HCT116 (cell line): Measurements from ENCODE around the gene KRT38. TPM values are rescaled to one million over a fixed set of nuclear protein-coding genes. Genes with fewer than 3 reads are reported as not detected.

Source experiments
- ATAC-seq: fragments of 200-7000 bp; cut with Tn5 transposase; 2 replicates; pipeline ENCODE4 v1.9.1; 2020; ENCODE audit warnings: mild to moderate bottlenecking, moderate library complexity
- BruUV-seq: library from RNA; stranded (reverse); fragments of 400-500 nt; replicated peaks from 2 replicates; lab custom pipeline; 2021; lab: Mats Ljungman, UMichigan
- CTCF ChIA-PET: fragments of 300-600 bp; sonication (Branson Sonifier 250); formaldehyde crosslinking; loops from one replicate; lab custom pipeline; 2021; ENCODE audit warnings: antibody characterized with exemption; lab: Charles Lee
- POLR2A ChIA-PET: fragments of 300-600, 350-600 bp; sonication (Branson Sonifier 250); formaldehyde crosslinking; loops from one replicate; lab custom pipeline; 2021; ENCODE audit warnings: antibody characterized with exemption; lab: Charles Lee
- RAD21 ChIA-PET, 2 experiments: fragments of 300-600 bp; sonication (Branson Sonifier 250); formaldehyde crosslinking; loops; one replicate each; lab custom pipeline; 2023; ENCODE audit warnings: low total read pairs in 2 of 2; ENCODE audit not compliant: uncharacterized antibody in 2 of 2, unreplicated experiment in 2 of 2, low non-redundant PET in 1 of 2; lab: Charles Lee
- DNase-seq: peaks from one replicate; pipeline ENCODE4 v3.0.0-alpha.2; 2010; ENCODE audit warnings: low read depth, low spot score
- H2AFZ ChIP-seq: fragments of 200-600 bp; shearing (Covaris generic), sonication (generic); 2 replicates; pipeline ENCODE4 v1.6.1; 2017; ENCODE audit warnings: low read depth, mixed run types, mixed read lengths, antibody characterized with exemption, low read length; ENCODE audit not compliant: poor library complexity, severe bottlenecking
- H3K27ac ChIP-seq: 2 replicates; pipeline ENCODE4 v1.5.1; 2012; ENCODE audit warnings: low read depth, low read length
- H3K27me3 ChIP-seq: fragments of 200-600 bp; sonication (generic); 2 replicates; pipeline ENCODE4 v1.6.1; 2016; ENCODE audit warnings: mixed run types, low read length, mixed read lengths; ENCODE audit not compliant: insufficient read depth
- H3K36me3 ChIP-seq, 2 experiments: fragments of 200-500 bp in 1 of 2; fragments of 200-600 bp in 1 of 2; sonication (Bioruptor generic) in 1 of 2; sonication (generic) in 1 of 2; 2 replicates each; pipeline versions ENCODE4 v1.5.1 to v1.6.1; 2014 to 2016; ENCODE audit warnings: low read length in 2 of 2, inconsistent platforms in 1 of 2, mixed read lengths in 1 of 2, mixed run types in 1 of 2; ENCODE audit not compliant: insufficient read depth in 2 of 2, control insufficient read depth in 1 of 2
- H3K4me1 ChIP-seq, 2 experiments: fragments of 200-600 bp in 1 of 2; sonication (generic) in 1 of 2; 2 replicates each; pipeline versions ENCODE4 v1.5.1 to v1.6.1; 2012 to 2017; ENCODE audit warnings: low read length in 2 of 2, inconsistent platforms in 1 of 2, mild to moderate bottlenecking in 1 of 2, mixed read lengths in 1 of 2, mixed run types in 1 of 2, moderate library complexity in 1 of 2; ENCODE audit not compliant: insufficient read depth in 2 of 2, control insufficient read depth in 1 of 2
- H3K4me2 ChIP-seq: fragments of 200-600 bp; sonication (generic); 2 replicates; pipeline ENCODE4 v1.6.1; 2017; ENCODE audit warnings: mixed run types, low read length, mixed read lengths
- H3K4me3 ChIP-seq, 2 experiments: fragments of 200-600 bp in 1 of 2; sonication (generic) in 1 of 2; replicated peaks in 1 of 2; 2 replicates each; pipeline ENCODE4 v1.5.1; 2011 to 2016; ENCODE audit warnings: low read length in 2 of 2, control low read depth in 1 of 2, low read depth in 1 of 2, mild to moderate bottlenecking in 1 of 2, mixed read lengths in 1 of 2, mixed run types in 1 of 2
- H3K79me2 ChIP-seq: fragments of 200-600 bp; sonication (generic); 2 replicates; pipeline ENCODE4 v1.6.1; 2017; ENCODE audit warnings: mild to moderate bottlenecking, mixed run types, low read length, moderate library complexity, mixed read lengths; ENCODE audit not compliant: insufficient read depth
- H3K9ac ChIP-seq: fragments of 200-600 bp; sonication (generic); 2 replicates; pipeline ENCODE4 v1.6.1; 2016; ENCODE audit warnings: low read length, mixed read lengths
- H3K9me2 ChIP-seq: fragments of 200-600 bp; sonication (generic), shearing (Covaris generic); 2 replicates; pipeline ENCODE4 v1.6.1; 2017; ENCODE audit warnings: mixed run types, mild to moderate bottlenecking, moderate library complexity; ENCODE audit not compliant: insufficient read depth
- H3K9me3 ChIP-seq, 2 experiments: fragments of 200-500 bp in 1 of 2; fragments of 200-600 bp in 1 of 2; sonication (Bioruptor generic) in 1 of 2; sonication (generic) in 1 of 2; 2 replicates each; pipeline ENCODE4 v1.6.1; 2014 to 2017; ENCODE audit warnings: low read length in 2 of 2, mixed read lengths in 2 of 2, inconsistent platforms in 1 of 2, low read depth in 1 of 2, mild to moderate bottlenecking in 1 of 2, mixed run types in 1 of 2, moderate library complexity in 1 of 2; ENCODE audit not compliant: control insufficient read depth in 1 of 2, insufficient read depth in 1 of 2
- H4K20me1 ChIP-seq: fragments of 200-600 bp; sonication (generic), shearing (Covaris generic); 2 replicates; pipeline ENCODE4 v1.6.1; 2017; ENCODE audit warnings: mixed run types, mild to moderate bottlenecking, moderate library complexity; ENCODE audit not compliant: insufficient read depth
- CTCF ChIP-seq, 3 experiments: fragments of 200-600 bp in 1 of 3; sonication (generic) in 1 of 3; IDR thresholded peaks in 2 of 3; conservative IDR thresholded peaks in 1 of 3; 2 replicates each; pipeline ENCODE4 v1.5.1; 2012 to 2017; ENCODE audit warnings: low read depth in 2 of 3, low read length in 2 of 3, antibody characterized with exemption in 1 of 3, borderline replicate concordance in 1 of 3, control low read depth in 1 of 3, mild to moderate bottlenecking in 1 of 3, mixed read lengths in 1 of 3, mixed run types in 1 of 3, moderate library complexity in 1 of 3; ENCODE audit not compliant: insufficient read depth in 1 of 3
- EGR1 ChIP-seq: IDR thresholded peaks from 2 replicates; pipeline ENCODE4 v1.6.1; 2012; ENCODE audit warnings: low read depth
- EZH2phosphoT487 ChIP-seq: fragments of 200-600 bp; IDR thresholded peaks from 2 replicates; pipeline ENCODE4 v1.6.1; 2018; ENCODE audit warnings: antibody characterized with exemption, borderline replicate concordance
- FOSL1 ChIP-seq: IDR thresholded peaks from 2 replicates; pipeline ENCODE4 v1.6.1; 2012; ENCODE audit warnings: low read depth
- POLR2A ChIP-seq: IDR thresholded peaks from 2 replicates; pipeline ENCODE4 v1.7.0; 2011; ENCODE audit warnings: borderline replicate concordance; ENCODE audit not compliant: insufficient read depth, insufficient read length; ENCODE audit errors: extremely low read depth
- RAD21 ChIP-seq: IDR thresholded peaks from 2 replicates; pipeline ENCODE4 v1.6.1; 2012; ENCODE audit warnings: low read depth, mild to moderate bottlenecking
- REST ChIP-seq: IDR thresholded peaks from 2 replicates; pipeline ENCODE4 v1.6.1; 2012; ENCODE audit warnings: low read depth
- SIN3A ChIP-seq: IDR thresholded peaks from 2 replicates; pipeline ENCODE4 v1.6.1; 2012; ENCODE audit warnings: low read depth
- SP1 ChIP-seq: IDR thresholded peaks from 2 replicates; pipeline ENCODE4 v1.6.1; 2012; ENCODE audit warnings: low read depth
- TCF7L2 ChIP-seq: IDR thresholded peaks from 2 replicates; pipeline ENCODE4 v1.7.0; 2011; ENCODE audit warnings: borderline replicate concordance, inconsistent platforms; ENCODE audit not compliant: insufficient read depth, insufficient read length; ENCODE audit errors: extremely low read depth
- YY1 ChIP-seq: IDR thresholded peaks from 2 replicates; pipeline ENCODE4 v1.6.1; 2011; ENCODE audit warnings: low read length, low read depth, moderate library complexity, mild to moderate bottlenecking; ENCODE audit not compliant: insufficient replicate concordance; ENCODE audit errors: extremely low read depth
- intact Hi-C: fragments of 100-400 bp; cut with micrococcal nuclease; formaldehyde crosslinking; loops from 2 replicates; pipeline ENCODE4 v1.10.0; 2022
- total RNA-seq: library from RNA; stranded (reverse); gene quantifications from one replicate; pipeline ENCODE4 v1.2.1, GENCODE V29; 2021; ENCODE audit not compliant: unreplicated experiment
- TF ChIP-seq, protein P1 (sequence below): IDR thresholded peaks from 2 replicates; pipeline ENCODE4 v1.6.1; 2012
- TF ChIP-seq, protein P2 (sequence below): IDR thresholded peaks from 2 replicates; pipeline ENCODE4 v1.6.1; 2012

KRT38 gene
- total RNA-seq, 1 experiment from 2014 or later, result not detected

- POLR2A ChIA-PET, result interaction anchor here (0.9 to 1.9 kb wide), 6 partner anchors 14 to 146 kb away, joined by 3 to 5 read pairs (median 4); partner anchors contain the start of gene KRT19
- CTCF ChIA-PET, result interaction anchor here (1.1 to 2.9 kb wide), 5 partner anchors 14 to 259 kb away, joined by 3 to 16 read pairs (median 7); no protein-coding TSS in a partner anchor
- intact Hi-C loops, result loop anchor here (1.0 to 10.0 kb wide), 4 partner anchors 145 to 599 kb away; no protein-coding TSS in a partner anchor
Observed at GRCh38 chr17:41403404-41404023, 37.3 kb downstream of the KRT38 start.

More at GRCh38 chr17:41403404-41404023, 37.3 kb downstream of the KRT38 start:
- BruUV-seq, result no TSS peak
- RAD21 ChIA-PET, result interaction anchor here (1.0 to 2.3 kb wide), 7 partner anchors 92 to 494 kb away, joined by 3 to 7 read pairs (median 5); no protein-coding TSS in a partner anchor
- ATAC-seq, result peak; percentile 7; the same call in 1 of the 2 replicates
- no peaks in the 10 kb centered on the region for H3K79me2 ChIP-seq
- no peaks in the 10 kb centered on the region for H3K27me3 ChIP-seq
- H3K4me3 ChIP-seq, result no peak overlapping the region
- H3K4me2 ChIP-seq, result peak overlapping the region; percentile 60
- no peak overlapping the region for H2AFZ ChIP-seq
- peak; percentile 16 for DNase-seq
- H3K4me1 ChIP-seq, result peaks cover 43 to 73% of the 10 kb centered on the region in 2 experiments
- no peaks in the 10 kb centered on the region for H4K20me1 ChIP-seq
- TF ChIP-seq REST (no peak), TCF7L2 (no peak), EZH2phosphoT487 (no peak), SIN3A (no peak), CTCF (IDR thresholded peaks at IDR 0.05 in 2 of 3, conservative IDR thresholded peaks at IDR 0.05 in 1 of 3; ENCODE audit: borderline replicate concordance in 1 of 3, insufficient read depth in 1 of 3, low read depth in 2 of 3, low read length in 2 of 3) (no peak), FOSL1 (no peak), YY1 (no peak), SP1 (no peak), RAD21 (no peak), EGR1 (no peak), POLR2A (no peak)
- TF ChIP-seq, protein P1, sequence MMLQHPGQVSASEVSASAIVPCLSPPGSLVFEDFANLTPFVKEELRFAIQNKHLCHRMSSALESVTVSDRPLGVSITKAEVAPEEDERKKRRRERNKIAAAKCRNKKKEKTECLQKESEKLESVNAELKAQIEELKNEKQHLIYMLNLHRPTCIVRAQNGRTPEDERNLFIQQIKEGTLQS, result no peak
- TF ChIP-seq, protein P2, sequence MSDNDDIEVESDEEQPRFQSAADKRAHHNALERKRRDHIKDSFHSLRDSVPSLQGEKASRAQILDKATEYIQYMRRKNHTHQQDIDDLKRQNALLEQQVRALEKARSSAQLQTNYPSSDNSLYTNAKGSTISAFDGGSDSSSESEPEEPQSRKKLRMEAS, result no peak
- H3K27ac ChIP-seq, result peak overlapping the region; percentile 60
- no peaks in the 10 kb centered on the region for H3K9me2 ChIP-seq
- H3K9me3 ChIP-seq, result peaks cover 0 to 3% of the 10 kb centered on the region in 2 experiments; a peak in 1 of 4 replicates
- peak overlapping the region; percentile 37 for H3K9ac ChIP-seq
- H3K36me3 ChIP-seq, result peaks cover 0 to 4% of the 10 kb centered on the region in 2 experiments; a peak in 1 of 4 replicates
